GM23248 (cell line): Measurements from ENCODE around the gene ARHGEF38.

Experiments used
- EZH2 ChIP-seq: fragments of 200-600 bp; sonication (generic); IDR thresholded peaks from 2 replicates; pipeline ENCODE4 v1.6.1; 2018; ENCODE audit warnings: antibody characterized with exemption, mild to moderate bottlenecking; ENCODE audit not compliant: insufficient read depth, poor library complexity, severe bottlenecking
- EZH2phosphoT487 ChIP-seq: fragments of 200-600 bp; sonication (generic); IDR thresholded peaks from 2 replicates; pipeline ENCODE4 v1.6.1; 2018; ENCODE audit warnings: antibody characterized with exemption, moderate library complexity, mild to moderate bottlenecking, low read depth; ENCODE audit not compliant: insufficient read depth

DNA sequence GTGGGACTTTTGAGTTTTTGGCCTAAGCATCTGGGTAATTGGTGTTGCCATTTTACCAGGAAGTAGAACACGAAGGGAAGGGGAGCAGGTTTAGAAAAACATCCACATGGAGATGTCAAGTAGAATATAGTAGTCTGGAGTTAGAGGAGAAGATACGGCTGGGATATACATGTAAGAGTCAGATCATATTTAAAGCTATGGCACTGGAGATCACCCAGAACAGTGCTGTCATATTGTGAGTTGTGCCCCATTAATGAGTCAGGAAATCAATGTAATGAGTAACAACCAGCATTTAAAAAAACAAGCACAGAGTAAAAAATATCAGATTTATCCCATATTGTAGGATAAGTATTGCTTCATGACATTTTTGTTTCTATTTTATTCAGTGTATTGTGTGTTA lies 160.3 kb downstream of the ARHGEF38 start:
- TF ChIP-seq EZH2 (no peak), EZH2phosphoT487 (no peak)
